Measurements from ENCODE around the gene TNFAIP6. TPM values are rescaled to one million over a fixed set of nuclear protein-coding genes. Genes with fewer than 3 reads are reported as not detected.
"Not testable (repeated sequence)": the region's sequence is repeated elsewhere in the genome, so short reads cannot be mapped to it uniquely, and the experiment has no call there.

Gene TNFAIP6
- total RNA-seq, 1 donor from 2014 or later = 0.31 TPM

- DNase-seq = no peak
These were observed 60.3 kb downstream of the TNFAIP6 start for GRCh38 chr2:151417650-151418049.

GRCh38 chr2:151421681-151422080 lies 64.3 kb downstream of the TNFAIP6 start:
- DNase-seq = not testable (repeated sequence)

- DNase-seq = no peak
These were observed 65.6 kb downstream of the TNFAIP6 start for GRCh38 chr2:151422917-151423439.

GRCh38 chr2:151423760-151424159 lies 66.4 kb downstream of the TNFAIP6 start:
- no peak for DNase-seq

Small RNAs within 50 kb of the gene (small RNA-seq; reads per million reads assigned to genes)
- gene MIR4773-1 (not detected), gene RN7SL124P (not detected)

Other genes with a start within 250 kb of the TNFAIP6 start
- gene RBM43, start 95.7 kb upstream of the TNFAIP6 start, total RNA-seq = 2.8 TPM
- 2.5 TPM for gene NMI, start 67.9 kb upstream of the TNFAIP6 start, total RNA-seq
- 115 TPM for gene RIF1, start 52.3 kb downstream of the TNFAIP6 start, total RNA-seq

Measured in occipital lobe (tissue), 3 donors.